HCT116 (cell line): Measurements from ENCODE around the gene PI4KA. TPM values are rescaled to one million over a fixed set of nuclear protein-coding genes. Genes with fewer than 3 reads are reported as not detected.

Source experiments
- ATAC-seq: fragments of 200-7000 bp; cut with Tn5 transposase; 2 replicates; pipeline ENCODE4 v1.9.1; 2020; ENCODE audit warnings: mild to moderate bottlenecking, moderate library complexity
- BruUV-seq: library from RNA; stranded (reverse); fragments of 400-500 nt; replicated peaks from 2 replicates; lab custom pipeline; 2021; lab: Mats Ljungman, UMichigan
- CTCF ChIA-PET: fragments of 300-600 bp; sonication (Branson Sonifier 250); formaldehyde crosslinking; loops from one replicate; lab custom pipeline; 2021; ENCODE audit warnings: antibody characterized with exemption; lab: Charles Lee
- POLR2A ChIA-PET: fragments of 300-600, 350-600 bp; sonication (Branson Sonifier 250); formaldehyde crosslinking; loops from one replicate; lab custom pipeline; 2021; ENCODE audit warnings: antibody characterized with exemption; lab: Charles Lee
- RAD21 ChIA-PET, 2 experiments: fragments of 300-600 bp; sonication (Branson Sonifier 250); formaldehyde crosslinking; loops; one replicate each; lab custom pipeline; 2023; ENCODE audit warnings: low total read pairs in 2 of 2; ENCODE audit not compliant: uncharacterized antibody in 2 of 2, unreplicated experiment in 2 of 2, low non-redundant PET in 1 of 2; lab: Charles Lee
- DNase-seq: peaks from one replicate; pipeline ENCODE4 v3.0.0-alpha.2; 2010; ENCODE audit warnings: low read depth, low spot score
- H2AFZ ChIP-seq: fragments of 200-600 bp; shearing (Covaris generic), sonication (generic); 2 replicates; pipeline ENCODE4 v1.6.1; 2017; ENCODE audit warnings: low read depth, mixed run types, mixed read lengths, antibody characterized with exemption, low read length; ENCODE audit not compliant: poor library complexity, severe bottlenecking
- H3K27ac ChIP-seq: 2 replicates; pipeline ENCODE4 v1.5.1; 2012; ENCODE audit warnings: low read depth, low read length
- H3K27me3 ChIP-seq: fragments of 200-600 bp; sonication (generic); 2 replicates; pipeline ENCODE4 v1.6.1; 2016; ENCODE audit warnings: mixed run types, low read length, mixed read lengths; ENCODE audit not compliant: insufficient read depth
- H3K36me3 ChIP-seq, 2 experiments: fragments of 200-500 bp in 1 of 2; fragments of 200-600 bp in 1 of 2; sonication (Bioruptor generic) in 1 of 2; sonication (generic) in 1 of 2; 2 replicates each; pipeline versions ENCODE4 v1.5.1 to v1.6.1; 2014 to 2016; ENCODE audit warnings: low read length in 2 of 2, inconsistent platforms in 1 of 2, mixed read lengths in 1 of 2, mixed run types in 1 of 2; ENCODE audit not compliant: insufficient read depth in 2 of 2, control insufficient read depth in 1 of 2
- H3K4me1 ChIP-seq, 2 experiments: fragments of 200-600 bp in 1 of 2; sonication (generic) in 1 of 2; 2 replicates each; pipeline versions ENCODE4 v1.5.1 to v1.6.1; 2012 to 2017; ENCODE audit warnings: low read length in 2 of 2, inconsistent platforms in 1 of 2, mild to moderate bottlenecking in 1 of 2, mixed read lengths in 1 of 2, mixed run types in 1 of 2, moderate library complexity in 1 of 2; ENCODE audit not compliant: insufficient read depth in 2 of 2, control insufficient read depth in 1 of 2
- H3K4me2 ChIP-seq: fragments of 200-600 bp; sonication (generic); 2 replicates; pipeline ENCODE4 v1.6.1; 2017; ENCODE audit warnings: mixed run types, low read length, mixed read lengths
- H3K4me3 ChIP-seq, 2 experiments: fragments of 200-600 bp in 1 of 2; sonication (generic) in 1 of 2; replicated peaks in 1 of 2; 2 replicates each; pipeline ENCODE4 v1.5.1; 2011 to 2016; ENCODE audit warnings: low read length in 2 of 2, control low read depth in 1 of 2, low read depth in 1 of 2, mild to moderate bottlenecking in 1 of 2, mixed read lengths in 1 of 2, mixed run types in 1 of 2
- H3K79me2 ChIP-seq: fragments of 200-600 bp; sonication (generic); 2 replicates; pipeline ENCODE4 v1.6.1; 2017; ENCODE audit warnings: mild to moderate bottlenecking, mixed run types, low read length, moderate library complexity, mixed read lengths; ENCODE audit not compliant: insufficient read depth
- H3K9ac ChIP-seq: fragments of 200-600 bp; sonication (generic); 2 replicates; pipeline ENCODE4 v1.6.1; 2016; ENCODE audit warnings: low read length, mixed read lengths
- H3K9me2 ChIP-seq: fragments of 200-600 bp; sonication (generic), shearing (Covaris generic); 2 replicates; pipeline ENCODE4 v1.6.1; 2017; ENCODE audit warnings: mixed run types, mild to moderate bottlenecking, moderate library complexity; ENCODE audit not compliant: insufficient read depth
- H3K9me3 ChIP-seq, 2 experiments: fragments of 200-500 bp in 1 of 2; fragments of 200-600 bp in 1 of 2; sonication (Bioruptor generic) in 1 of 2; sonication (generic) in 1 of 2; 2 replicates each; pipeline ENCODE4 v1.6.1; 2014 to 2017; ENCODE audit warnings: low read length in 2 of 2, mixed read lengths in 2 of 2, inconsistent platforms in 1 of 2, low read depth in 1 of 2, mild to moderate bottlenecking in 1 of 2, mixed run types in 1 of 2, moderate library complexity in 1 of 2; ENCODE audit not compliant: control insufficient read depth in 1 of 2, insufficient read depth in 1 of 2
- H4K20me1 ChIP-seq: fragments of 200-600 bp; sonication (generic), shearing (Covaris generic); 2 replicates; pipeline ENCODE4 v1.6.1; 2017; ENCODE audit warnings: mixed run types, mild to moderate bottlenecking, moderate library complexity; ENCODE audit not compliant: insufficient read depth
- CBX3 ChIP-seq: IDR thresholded peaks from 2 replicates; pipeline ENCODE4 v1.6.1; 2012; ENCODE audit warnings: low read depth
- CEBPB ChIP-seq: IDR thresholded peaks from 2 replicates; pipeline ENCODE4 v1.6.1; 2012; ENCODE audit warnings: low read depth
- EGR1 ChIP-seq: IDR thresholded peaks from 2 replicates; pipeline ENCODE4 v1.6.1; 2012; ENCODE audit warnings: low read depth
- ELF1 ChIP-seq: IDR thresholded peaks from 2 replicates; pipeline ENCODE4 v1.6.1; 2012; ENCODE audit warnings: low read depth, borderline replicate concordance
- EZH2phosphoT487 ChIP-seq: fragments of 200-600 bp; IDR thresholded peaks from 2 replicates; pipeline ENCODE4 v1.6.1; 2018; ENCODE audit warnings: antibody characterized with exemption, borderline replicate concordance
- JUND ChIP-seq: IDR thresholded peaks from 2 replicates; pipeline ENCODE4 v1.6.1; 2012
- POLR2A ChIP-seq: IDR thresholded peaks from 2 replicates; pipeline ENCODE4 v1.7.0; 2011; ENCODE audit warnings: borderline replicate concordance; ENCODE audit not compliant: insufficient read depth, insufficient read length; ENCODE audit errors: extremely low read depth
- RAD21 ChIP-seq: IDR thresholded peaks from 2 replicates; pipeline ENCODE4 v1.6.1; 2012; ENCODE audit warnings: low read depth, mild to moderate bottlenecking
- TCF7L2 ChIP-seq: IDR thresholded peaks from 2 replicates; pipeline ENCODE4 v1.7.0; 2011; ENCODE audit warnings: borderline replicate concordance, inconsistent platforms; ENCODE audit not compliant: insufficient read depth, insufficient read length; ENCODE audit errors: extremely low read depth
- YY1 ChIP-seq: IDR thresholded peaks from 2 replicates; pipeline ENCODE4 v1.6.1; 2011; ENCODE audit warnings: low read length, low read depth, moderate library complexity, mild to moderate bottlenecking; ENCODE audit not compliant: insufficient replicate concordance; ENCODE audit errors: extremely low read depth
- ZBTB33 ChIP-seq: IDR thresholded peaks from 2 replicates; pipeline ENCODE4 v1.6.1; 2011; ENCODE audit warnings: mild to moderate bottlenecking, low read length, moderate library complexity; ENCODE audit not compliant: insufficient replicate concordance; ENCODE audit errors: extremely low read depth
- intact Hi-C: fragments of 100-400 bp; cut with micrococcal nuclease; formaldehyde crosslinking; loops from 2 replicates; pipeline ENCODE4 v1.10.0; 2022
- total RNA-seq: library from RNA; stranded (reverse); gene quantifications from one replicate; pipeline ENCODE4 v1.2.1, GENCODE V29; 2021; ENCODE audit not compliant: unreplicated experiment
- TF ChIP-seq, protein P1 (sequence below): IDR thresholded peaks from 2 replicates; pipeline ENCODE4 v1.6.1; 2012; ENCODE audit warnings: low read depth
- TF ChIP-seq, protein P2 (sequence below), 3 experiments: fragments of 200-600 bp in 1 of 3; sonication (generic) in 1 of 3; IDR thresholded peaks in 2 of 3; conservative IDR thresholded peaks in 1 of 3; 2 replicates each; pipeline ENCODE4 v1.5.1; 2012 to 2017; ENCODE audit warnings: low read depth in 2 of 3, low read length in 2 of 3, antibody characterized with exemption in 1 of 3, borderline replicate concordance in 1 of 3, control low read depth in 1 of 3, mild to moderate bottlenecking in 1 of 3, mixed read lengths in 1 of 3, mixed run types in 1 of 3, moderate library complexity in 1 of 3; ENCODE audit not compliant: insufficient read depth in 1 of 3
- TF ChIP-seq, protein P3 (sequence below): IDR thresholded peaks from 2 replicates; pipeline ENCODE4 v1.6.1; 2012
- TF ChIP-seq, protein P4 (sequence below): IDR thresholded peaks from 2 replicates; pipeline ENCODE4 v1.6.1; 2012

The PI4KA gene
- total RNA-seq, 1 experiment from 2014 or later, result 59.6 TPM

DNA sequence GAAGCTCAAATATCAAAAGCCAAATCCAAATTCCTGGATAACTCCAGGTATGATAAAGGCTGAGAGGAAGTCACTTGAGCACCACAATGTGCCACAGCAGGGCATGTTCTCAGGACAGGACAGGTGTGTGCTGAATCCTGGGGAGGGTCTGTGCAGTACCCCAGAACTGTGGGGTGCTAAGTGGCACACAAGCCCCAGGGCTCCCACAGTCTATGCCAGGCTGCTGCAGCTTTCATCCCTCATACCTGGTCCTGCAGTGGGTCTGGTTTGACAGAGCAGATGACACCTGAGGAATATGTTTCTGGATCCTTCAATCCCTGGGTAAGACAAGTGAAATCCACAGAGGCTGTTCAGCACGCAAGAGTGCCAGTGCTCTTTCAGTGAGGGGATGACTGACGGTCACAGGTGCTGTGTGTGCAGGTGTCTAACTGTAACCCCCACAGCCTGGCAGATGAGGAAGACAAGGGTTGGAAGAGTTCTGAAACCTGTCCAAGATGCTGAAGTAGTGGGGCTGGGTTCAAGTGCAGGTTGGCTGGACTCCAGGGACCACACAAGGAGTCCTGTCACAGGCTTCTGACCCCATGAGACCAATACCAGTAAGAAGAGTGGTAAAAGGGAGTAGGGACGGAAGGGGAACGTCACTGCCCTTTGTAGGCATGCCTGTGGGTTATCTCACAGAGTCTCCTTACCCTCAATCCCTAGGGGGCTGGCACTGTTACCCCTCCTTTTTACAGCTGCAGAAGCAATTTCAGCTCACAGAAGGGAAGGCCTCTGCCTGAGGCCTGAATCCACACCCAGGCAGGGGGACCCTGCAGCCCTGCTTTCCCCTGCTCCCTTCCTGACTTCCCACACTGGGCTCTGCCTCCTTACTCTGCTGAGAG lies 70.6 kb downstream of the PI4KA start:
- ChIA-PET RAD21 (no interaction called here), CTCF (no interaction called here), POLR2A (no interaction called here)
- no TSS peak for BruUV-seq
- Histone ChIP-seq H3K36me3 (peaks cover 0 to 3% of the 10 kb centered on the region in 2 experiments; a peak in 3 of 4 replicates), H3K4me2 (no peak overlapping the region), H3K4me3 (no peak overlapping the region), H3K4me1 (no peaks in the 10 kb centered on the region), H3K9ac (no peak overlapping the region), H3K9me2 (no peaks in the 10 kb centered on the region), H3K27ac (no peak overlapping the region), H3K27me3 (no peaks in the 10 kb centered on the region), H3K9me3 (no peaks in the 10 kb centered on the region), H2AFZ (no peak overlapping the region), H4K20me1 (no peaks in the 10 kb centered on the region), H3K79me2 (no peaks in the 10 kb centered on the region)
- intact Hi-C loops, result no loop called here
- no peak for TF ChIP-seq EZH2phosphoT487
- TF ChIP-seq ELF1, result no peak
- TF ChIP-seq, protein P1, sequence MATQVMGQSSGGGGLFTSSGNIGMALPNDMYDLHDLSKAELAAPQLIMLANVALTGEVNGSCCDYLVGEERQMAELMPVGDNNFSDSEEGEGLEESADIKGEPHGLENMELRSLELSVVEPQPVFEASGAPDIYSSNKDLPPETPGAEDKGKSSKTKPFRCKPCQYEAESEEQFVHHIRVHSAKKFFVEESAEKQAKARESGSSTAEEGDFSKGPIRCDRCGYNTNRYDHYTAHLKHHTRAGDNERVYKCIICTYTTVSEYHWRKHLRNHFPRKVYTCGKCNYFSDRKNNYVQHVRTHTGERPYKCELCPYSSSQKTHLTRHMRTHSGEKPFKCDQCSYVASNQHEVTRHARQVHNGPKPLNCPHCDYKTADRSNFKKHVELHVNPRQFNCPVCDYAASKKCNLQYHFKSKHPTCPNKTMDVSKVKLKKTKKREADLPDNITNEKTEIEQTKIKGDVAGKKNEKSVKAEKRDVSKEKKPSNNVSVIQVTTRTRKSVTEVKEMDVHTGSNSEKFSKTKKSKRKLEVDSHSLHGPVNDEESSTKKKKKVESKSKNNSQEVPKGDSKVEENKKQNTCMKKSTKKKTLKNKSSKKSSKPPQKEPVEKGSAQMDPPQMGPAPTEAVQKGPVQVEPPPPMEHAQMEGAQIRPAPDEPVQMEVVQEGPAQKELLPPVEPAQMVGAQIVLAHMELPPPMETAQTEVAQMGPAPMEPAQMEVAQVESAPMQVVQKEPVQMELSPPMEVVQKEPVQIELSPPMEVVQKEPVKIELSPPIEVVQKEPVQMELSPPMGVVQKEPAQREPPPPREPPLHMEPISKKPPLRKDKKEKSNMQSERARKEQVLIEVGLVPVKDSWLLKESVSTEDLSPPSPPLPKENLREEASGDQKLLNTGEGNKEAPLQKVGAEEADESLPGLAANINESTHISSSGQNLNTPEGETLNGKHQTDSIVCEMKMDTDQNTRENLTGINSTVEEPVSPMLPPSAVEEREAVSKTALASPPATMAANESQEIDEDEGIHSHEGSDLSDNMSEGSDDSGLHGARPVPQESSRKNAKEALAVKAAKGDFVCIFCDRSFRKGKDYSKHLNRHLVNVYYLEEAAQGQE, result no peak
- no peak for TF ChIP-seq YY1
- no peak for TF ChIP-seq ZBTB33
- no peak for TF ChIP-seq CBX3
- TF ChIP-seq, protein P2, sequence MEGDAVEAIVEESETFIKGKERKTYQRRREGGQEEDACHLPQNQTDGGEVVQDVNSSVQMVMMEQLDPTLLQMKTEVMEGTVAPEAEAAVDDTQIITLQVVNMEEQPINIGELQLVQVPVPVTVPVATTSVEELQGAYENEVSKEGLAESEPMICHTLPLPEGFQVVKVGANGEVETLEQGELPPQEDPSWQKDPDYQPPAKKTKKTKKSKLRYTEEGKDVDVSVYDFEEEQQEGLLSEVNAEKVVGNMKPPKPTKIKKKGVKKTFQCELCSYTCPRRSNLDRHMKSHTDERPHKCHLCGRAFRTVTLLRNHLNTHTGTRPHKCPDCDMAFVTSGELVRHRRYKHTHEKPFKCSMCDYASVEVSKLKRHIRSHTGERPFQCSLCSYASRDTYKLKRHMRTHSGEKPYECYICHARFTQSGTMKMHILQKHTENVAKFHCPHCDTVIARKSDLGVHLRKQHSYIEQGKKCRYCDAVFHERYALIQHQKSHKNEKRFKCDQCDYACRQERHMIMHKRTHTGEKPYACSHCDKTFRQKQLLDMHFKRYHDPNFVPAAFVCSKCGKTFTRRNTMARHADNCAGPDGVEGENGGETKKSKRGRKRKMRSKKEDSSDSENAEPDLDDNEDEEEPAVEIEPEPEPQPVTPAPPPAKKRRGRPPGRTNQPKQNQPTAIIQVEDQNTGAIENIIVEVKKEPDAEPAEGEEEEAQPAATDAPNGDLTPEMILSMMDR (IDR thresholded peaks at IDR 0.05 in 2 of 3, conservative IDR thresholded peaks at IDR 0.05 in 1 of 3; ENCODE audit: borderline replicate concordance in 1 of 3, insufficient read depth in 1 of 3, low read depth in 2 of 3, low read length in 2 of 3), result no peak
- no peak for TF ChIP-seq TCF7L2
- TF ChIP-seq JUND, result no peak
- TF ChIP-seq RAD21, result no peak
- TF ChIP-seq, protein P3, sequence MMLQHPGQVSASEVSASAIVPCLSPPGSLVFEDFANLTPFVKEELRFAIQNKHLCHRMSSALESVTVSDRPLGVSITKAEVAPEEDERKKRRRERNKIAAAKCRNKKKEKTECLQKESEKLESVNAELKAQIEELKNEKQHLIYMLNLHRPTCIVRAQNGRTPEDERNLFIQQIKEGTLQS, result no peak
- TF ChIP-seq, protein P4, sequence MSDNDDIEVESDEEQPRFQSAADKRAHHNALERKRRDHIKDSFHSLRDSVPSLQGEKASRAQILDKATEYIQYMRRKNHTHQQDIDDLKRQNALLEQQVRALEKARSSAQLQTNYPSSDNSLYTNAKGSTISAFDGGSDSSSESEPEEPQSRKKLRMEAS, result no peak
- no peak for TF ChIP-seq EGR1
- no peak for TF ChIP-seq CEBPB
- no peak for TF ChIP-seq POLR2A
- no peak for ATAC-seq
- DNase-seq, result no peak
